Panc1 (cell line): ENCODE data around the gene MACROH2A1. TPM values are rescaled to one million over a fixed set of nuclear protein-coding genes. Genes with fewer than 3 reads are reported as not detected.
A peak's percentile ranks its signal among the peaks of the same experiment; 100 is the strongest.

Source experiments
- ATAC-seq: fragments of 200-7000 bp; cut with Tn5 transposase; 2 replicates; pipeline ENCODE4 v1.9.1; 2020; ENCODE audit warnings: mild to moderate bottlenecking, moderate library complexity
- BruUV-seq: library from RNA; stranded (reverse); fragments of 400-500 nt; replicated peaks from 2 replicates; lab custom pipeline; 2021; lab: Mats Ljungman, UMichigan
- CTCF ChIA-PET: fragments of 300-600 bp; sonication (Branson Sonifier 250); formaldehyde crosslinking; loops from one replicate; lab custom pipeline; 2022; ENCODE audit warnings: antibody characterized with exemption; lab: Charles Lee
- POLR2A ChIA-PET: fragments of 300-600 bp; sonication (Branson Sonifier 250); formaldehyde crosslinking; loops from one replicate; lab custom pipeline; 2022; ENCODE audit warnings: antibody characterized with exemption; lab: Charles Lee
- DNase-seq: peaks from one replicate; pipeline ENCODE4 v3.0.0-alpha.2; 2010; ENCODE audit warnings: low read depth, low spot score
- H3K27ac ChIP-seq: 2 replicates; pipeline ENCODE4 v1.5.1; 2011; ENCODE audit warnings: mild to moderate bottlenecking, low read length, inconsistent platforms
- H3K27me3 ChIP-seq: fragments of 200-500 bp; sonication (Bioruptor generic); 2 replicates; pipeline ENCODE4 v1.6.0; 2014; ENCODE audit warnings: low read length, inconsistent platforms; ENCODE audit not compliant: control insufficient read depth, insufficient read depth
- H3K36me3 ChIP-seq: fragments of 200-500 bp; sonication (Bioruptor generic); 2 replicates; pipeline ENCODE4 v1.5.1; 2014; ENCODE audit warnings: inconsistent platforms, mild to moderate bottlenecking, low read length, moderate library complexity; ENCODE audit not compliant: control insufficient read depth, insufficient read depth
- H3K4me1 ChIP-seq: 2 replicates; pipeline ENCODE4 v1.5.1; 2011; ENCODE audit warnings: inconsistent platforms, mild to moderate bottlenecking, low read length, moderate library complexity; ENCODE audit not compliant: control insufficient read depth, insufficient read depth
- H3K4me3 ChIP-seq, 2 experiments: 2 replicates each; pipeline ENCODE4 v1.5.1; 2011 to 2012; ENCODE audit warnings: low read depth in 2 of 2, low read length in 2 of 2, mild to moderate bottlenecking in 2 of 2, inconsistent platforms in 1 of 2, moderate library complexity in 1 of 2
- H3K9me3 ChIP-seq: fragments of 200-500 bp; sonication (Bioruptor generic); 2 replicates; pipeline ENCODE4 v1.5.1; 2014; ENCODE audit warnings: low read depth, mild to moderate bottlenecking, inconsistent platforms, low read length, moderate library complexity; ENCODE audit not compliant: control insufficient read depth, insufficient read depth
- POLR2AphosphoS5 ChIP-seq: IDR thresholded peaks from 2 replicates; pipeline ENCODE4 v1.6.1; 2012; ENCODE audit warnings: mild to moderate bottlenecking, low read depth, low read length, moderate library complexity
- SIN3A ChIP-seq: IDR thresholded peaks from 2 replicates; pipeline ENCODE4 v1.6.1; 2012; ENCODE audit warnings: low read depth, mild to moderate bottlenecking, low read length, moderate library complexity, borderline replicate concordance; ENCODE audit not compliant: insufficient read depth
- TCF7L2 ChIP-seq: IDR thresholded peaks from 2 replicates; pipeline ENCODE4 v1.6.1; 2011; ENCODE audit warnings: mild to moderate bottlenecking, low read depth, low read length, inconsistent platforms
- in situ Hi-C: cut with HindIII; loops from 2 replicates; pipeline ENCODE4 v1.10.0; 2016; ENCODE audit warnings: low sequenced_read_pairs, low pct_unique_long_range_greater_than_20kb
- intact Hi-C: fragments of 100-400 bp; cut with micrococcal nuclease; formaldehyde crosslinking; loops from one replicate; pipeline ENCODE4 v1.10.0; 2022; ENCODE audit not compliant: unreplicated experiment
- total RNA-seq: library from RNA; stranded (reverse); gene quantifications from one replicate; pipeline ENCODE4 v1.2.1, GENCODE V29; 2021; ENCODE audit not compliant: unreplicated experiment
- TF ChIP-seq, protein P1 (sequence below), 2 experiments: IDR thresholded peaks; 2 replicates each; pipeline ENCODE4 v1.6.1; 2011 to 2012; ENCODE audit warnings: low read depth in 2 of 2, control low read depth in 1 of 2, low read length in 1 of 2, mild to moderate bottlenecking in 1 of 2, moderate library complexity in 1 of 2; ENCODE audit not compliant: insufficient read depth in 1 of 2
- TF ChIP-seq, protein P2 (sequence below): fragments of 450-650 bp; IDR thresholded peaks from 2 replicates; pipeline ENCODE4 v1.5.1; 2017; ENCODE audit warnings: mild to moderate bottlenecking

The MACROH2A1 gene
- total RNA-seq, 1 experiment from 2014 or later = 162 TPM

DNA sequence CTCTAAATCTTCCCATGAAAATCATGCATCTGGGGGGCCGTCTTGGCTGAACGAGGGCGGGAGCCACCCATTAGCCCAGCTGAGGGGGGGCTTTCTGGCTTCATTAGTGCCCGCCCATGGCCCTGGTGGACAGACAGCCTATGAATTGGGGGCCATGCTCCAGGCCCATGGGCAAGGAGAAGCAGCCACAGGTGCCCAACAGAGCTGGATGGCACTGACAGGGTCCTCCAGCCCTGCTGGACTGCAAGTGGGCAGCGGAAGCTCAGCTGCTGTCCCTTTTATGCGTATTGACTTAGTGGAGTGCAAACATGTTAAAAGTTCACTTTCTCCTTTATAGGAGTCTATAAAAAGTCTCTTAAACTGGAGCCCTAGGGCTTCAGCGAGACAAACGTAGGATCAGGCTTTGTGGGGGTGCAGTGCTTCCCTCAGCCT lies 75.3 kb downstream of the MACROH2A1 start:
- Histone ChIP-seq H3K27me3 (no peaks in the 10 kb centered on the region; the same call in 1 of the 2 replicates), H3K27ac (no peak overlapping the region), H3K36me3 (no peaks in the 10 kb centered on the region), H3K9me3 (no peaks in the 10 kb centered on the region), H3K4me3 (no peak overlapping the region), H3K4me1 (no peaks in the 10 kb centered on the region)
- ChIA-PET POLR2A (interaction anchor here (0.7 kb wide), 1 partner anchor 122 kb away, joined by 3 read pairs; no protein-coding TSS in a partner anchor), CTCF (interaction anchor here (0.5 kb wide), 1 partner anchor 42 kb away, joined by 3 read pairs; no protein-coding TSS in a partner anchor)
- intact Hi-C loops = no loop called here
- DNase-seq (no peak), ATAC-seq (no peak)
- no TSS peak for BruUV-seq
- TF ChIP-seq TCF7L2 = peak; percentile 26; the same call in 1 of the 2 replicates
- TF ChIP-seq, protein P1, sequence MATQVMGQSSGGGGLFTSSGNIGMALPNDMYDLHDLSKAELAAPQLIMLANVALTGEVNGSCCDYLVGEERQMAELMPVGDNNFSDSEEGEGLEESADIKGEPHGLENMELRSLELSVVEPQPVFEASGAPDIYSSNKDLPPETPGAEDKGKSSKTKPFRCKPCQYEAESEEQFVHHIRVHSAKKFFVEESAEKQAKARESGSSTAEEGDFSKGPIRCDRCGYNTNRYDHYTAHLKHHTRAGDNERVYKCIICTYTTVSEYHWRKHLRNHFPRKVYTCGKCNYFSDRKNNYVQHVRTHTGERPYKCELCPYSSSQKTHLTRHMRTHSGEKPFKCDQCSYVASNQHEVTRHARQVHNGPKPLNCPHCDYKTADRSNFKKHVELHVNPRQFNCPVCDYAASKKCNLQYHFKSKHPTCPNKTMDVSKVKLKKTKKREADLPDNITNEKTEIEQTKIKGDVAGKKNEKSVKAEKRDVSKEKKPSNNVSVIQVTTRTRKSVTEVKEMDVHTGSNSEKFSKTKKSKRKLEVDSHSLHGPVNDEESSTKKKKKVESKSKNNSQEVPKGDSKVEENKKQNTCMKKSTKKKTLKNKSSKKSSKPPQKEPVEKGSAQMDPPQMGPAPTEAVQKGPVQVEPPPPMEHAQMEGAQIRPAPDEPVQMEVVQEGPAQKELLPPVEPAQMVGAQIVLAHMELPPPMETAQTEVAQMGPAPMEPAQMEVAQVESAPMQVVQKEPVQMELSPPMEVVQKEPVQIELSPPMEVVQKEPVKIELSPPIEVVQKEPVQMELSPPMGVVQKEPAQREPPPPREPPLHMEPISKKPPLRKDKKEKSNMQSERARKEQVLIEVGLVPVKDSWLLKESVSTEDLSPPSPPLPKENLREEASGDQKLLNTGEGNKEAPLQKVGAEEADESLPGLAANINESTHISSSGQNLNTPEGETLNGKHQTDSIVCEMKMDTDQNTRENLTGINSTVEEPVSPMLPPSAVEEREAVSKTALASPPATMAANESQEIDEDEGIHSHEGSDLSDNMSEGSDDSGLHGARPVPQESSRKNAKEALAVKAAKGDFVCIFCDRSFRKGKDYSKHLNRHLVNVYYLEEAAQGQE (IDR thresholded peaks at IDR 0.05; ENCODE audit: insufficient read depth in 1 of 2, low read depth in 2 of 2, low read length in 1 of 2) = no peak
- in situ Hi-C loops = no loop called here

DNA sequence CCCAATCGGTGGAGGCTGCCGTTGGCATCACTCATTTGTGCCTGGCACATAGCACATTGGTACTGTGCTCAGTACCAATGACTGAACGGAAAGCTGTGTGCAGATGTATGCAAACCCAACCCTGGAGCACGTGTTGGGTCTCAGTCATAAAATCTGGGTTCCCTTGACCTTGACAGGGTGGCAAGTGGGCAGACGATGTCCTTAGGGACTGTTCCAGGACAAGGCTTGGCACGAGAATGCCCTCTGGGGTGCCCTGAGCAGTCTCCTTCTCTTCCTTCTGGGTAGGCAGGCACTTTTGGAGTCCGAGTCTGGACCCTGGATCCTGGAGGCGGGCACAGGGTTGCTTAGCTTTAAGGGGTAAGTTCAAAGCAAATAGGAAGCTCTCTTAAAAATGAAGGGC lies 75.8 kb downstream of the MACROH2A1 start:
- BruUV-seq = no TSS peak
- Histone ChIP-seq H3K27me3 (no peaks in the 10 kb centered on the region; the same call in 1 of the 2 replicates), H3K27ac (no peak overlapping the region), H3K4me1 (no peaks in the 10 kb centered on the region), H3K36me3 (no peaks in the 10 kb centered on the region), H3K4me3 (no peak overlapping the region), H3K9me3 (no peaks in the 10 kb centered on the region)
- ChIA-PET CTCF (interaction anchor here (0.5 kb wide), 1 partner anchor 43 kb away, joined by 3 read pairs; no protein-coding TSS in a partner anchor), POLR2A (interaction anchor here (0.7 kb wide), 1 partner anchor 123 kb away, joined by 3 read pairs; no protein-coding TSS in a partner anchor)
- in situ Hi-C loops = no loop called here
- TF ChIP-seq, protein P2, sequence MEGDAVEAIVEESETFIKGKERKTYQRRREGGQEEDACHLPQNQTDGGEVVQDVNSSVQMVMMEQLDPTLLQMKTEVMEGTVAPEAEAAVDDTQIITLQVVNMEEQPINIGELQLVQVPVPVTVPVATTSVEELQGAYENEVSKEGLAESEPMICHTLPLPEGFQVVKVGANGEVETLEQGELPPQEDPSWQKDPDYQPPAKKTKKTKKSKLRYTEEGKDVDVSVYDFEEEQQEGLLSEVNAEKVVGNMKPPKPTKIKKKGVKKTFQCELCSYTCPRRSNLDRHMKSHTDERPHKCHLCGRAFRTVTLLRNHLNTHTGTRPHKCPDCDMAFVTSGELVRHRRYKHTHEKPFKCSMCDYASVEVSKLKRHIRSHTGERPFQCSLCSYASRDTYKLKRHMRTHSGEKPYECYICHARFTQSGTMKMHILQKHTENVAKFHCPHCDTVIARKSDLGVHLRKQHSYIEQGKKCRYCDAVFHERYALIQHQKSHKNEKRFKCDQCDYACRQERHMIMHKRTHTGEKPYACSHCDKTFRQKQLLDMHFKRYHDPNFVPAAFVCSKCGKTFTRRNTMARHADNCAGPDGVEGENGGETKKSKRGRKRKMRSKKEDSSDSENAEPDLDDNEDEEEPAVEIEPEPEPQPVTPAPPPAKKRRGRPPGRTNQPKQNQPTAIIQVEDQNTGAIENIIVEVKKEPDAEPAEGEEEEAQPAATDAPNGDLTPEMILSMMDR = no peak
- TF ChIP-seq SIN3A (no peak), POLR2AphosphoS5 (no peak), TCF7L2 (no peak)
- TF ChIP-seq, protein P1 (IDR thresholded peaks at IDR 0.05; ENCODE audit: insufficient read depth in 1 of 2, low read depth in 2 of 2, low read length in 1 of 2) = no peak
- ATAC-seq (no peak), DNase-seq (no peak)
- intact Hi-C loops = no loop called here
